Temporal lobe (tissue), 2 donors: ENCODE results near the gene LPP. TPM values are rescaled to one million over a fixed set of nuclear protein-coding genes. Genes with fewer than 3 reads are reported as not detected.
A peak's percentile ranks its signal among the peaks of the same experiment; 100 is the strongest.

Experiments used
- small RNA-seq: library from RNA; depleted of rRNA; stranded (forward); fragments of <200 nt; gene quantifications from one replicate; pipeline ENCODE3, GENCODE V24; 2014; ENCODE audit warnings: low replicate concordance
- total RNA-seq: library from RNA; depleted of rRNA; stranded (reverse); fragments of >200 nt; gene quantifications from one replicate; pipeline ENCODE4 v1.2.3, GENCODE V29; 2014

The LPP gene
- total RNA-seq, 1 donor from 2014 or later: 8.6 TPM

Small RNA genes lying within 50 kb of the gene (small RNA-seq; reads per million reads assigned to genes)
- 354 reads per million, percentile 98 among the genes with 10 or more reads in this experiment for gene MIR28
